Neural progenitor cell (in vitro differentiated cells): ENCODE measurements around the gene ARNT2.

Experiments used
- EZH2 ChIP-seq: fragments of 200-600 bp; sonication (generic); IDR thresholded peaks from 2 replicates; pipeline ENCODE4 v1.6.1; 2017; ENCODE audit warnings: antibody characterized with exemption, mild to moderate bottlenecking, moderate library complexity
- EZH2phosphoT487 ChIP-seq: fragments of 200-600 bp; sonication (generic); IDR thresholded peaks from 2 replicates; pipeline ENCODE4 v1.6.1; 2017; ENCODE audit warnings: antibody characterized with exemption
- TF ChIP-seq, protein P1 (sequence below): fragments of 200-600 bp; sonication (generic); IDR thresholded peaks from 2 replicates; pipeline ENCODE4 v1.5.1; 2017; ENCODE audit warnings: antibody characterized with exemption, mild to moderate bottlenecking

DNA sequence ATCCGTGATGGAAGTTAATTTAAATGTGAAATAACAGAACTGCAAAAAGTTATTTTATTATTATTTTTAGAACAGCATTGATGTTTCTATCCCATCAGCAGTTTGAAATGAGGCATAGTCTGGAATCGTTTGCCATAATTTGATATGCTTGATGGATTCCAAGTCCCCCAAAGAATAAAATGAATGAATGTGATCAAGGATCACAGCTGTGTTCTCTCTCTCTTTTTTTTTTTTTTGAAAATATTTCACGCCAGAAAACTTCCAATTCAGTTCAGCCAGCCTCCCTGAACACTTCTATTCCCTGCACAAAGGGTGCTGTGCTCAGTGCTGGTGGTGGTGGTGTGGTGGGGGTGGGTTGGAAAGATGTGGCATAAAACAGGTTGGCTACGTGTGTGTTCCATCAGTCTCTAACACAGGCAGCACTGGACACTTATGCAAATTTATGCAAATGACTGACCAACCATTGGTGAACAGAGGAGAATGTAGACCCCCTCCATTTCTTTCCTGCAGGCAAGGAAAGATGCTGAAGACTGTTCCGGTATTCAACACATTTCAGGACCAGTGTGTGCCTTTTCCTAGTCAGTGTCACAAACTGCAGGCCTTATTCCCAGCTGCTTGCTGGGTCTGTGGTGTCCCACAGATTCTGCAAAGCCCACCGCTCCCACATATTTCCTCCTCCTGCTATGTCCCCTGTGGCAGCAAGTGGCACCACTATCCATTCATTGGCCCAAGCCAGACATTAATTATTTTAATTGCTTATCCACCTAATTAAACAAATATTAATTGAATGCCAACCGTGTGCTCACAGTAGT lies 10.6 kb downstream of the ARNT2 start:
- no peak for TF ChIP-seq EZH2phosphoT487
- TF ChIP-seq, protein P1, sequence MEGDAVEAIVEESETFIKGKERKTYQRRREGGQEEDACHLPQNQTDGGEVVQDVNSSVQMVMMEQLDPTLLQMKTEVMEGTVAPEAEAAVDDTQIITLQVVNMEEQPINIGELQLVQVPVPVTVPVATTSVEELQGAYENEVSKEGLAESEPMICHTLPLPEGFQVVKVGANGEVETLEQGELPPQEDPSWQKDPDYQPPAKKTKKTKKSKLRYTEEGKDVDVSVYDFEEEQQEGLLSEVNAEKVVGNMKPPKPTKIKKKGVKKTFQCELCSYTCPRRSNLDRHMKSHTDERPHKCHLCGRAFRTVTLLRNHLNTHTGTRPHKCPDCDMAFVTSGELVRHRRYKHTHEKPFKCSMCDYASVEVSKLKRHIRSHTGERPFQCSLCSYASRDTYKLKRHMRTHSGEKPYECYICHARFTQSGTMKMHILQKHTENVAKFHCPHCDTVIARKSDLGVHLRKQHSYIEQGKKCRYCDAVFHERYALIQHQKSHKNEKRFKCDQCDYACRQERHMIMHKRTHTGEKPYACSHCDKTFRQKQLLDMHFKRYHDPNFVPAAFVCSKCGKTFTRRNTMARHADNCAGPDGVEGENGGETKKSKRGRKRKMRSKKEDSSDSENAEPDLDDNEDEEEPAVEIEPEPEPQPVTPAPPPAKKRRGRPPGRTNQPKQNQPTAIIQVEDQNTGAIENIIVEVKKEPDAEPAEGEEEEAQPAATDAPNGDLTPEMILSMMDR, result no peak
- no peak for TF ChIP-seq EZH2
